H1 (cell line): Measurements from ENCODE around the gene ZNF613. TPM values are rescaled to one million over a fixed set of nuclear protein-coding genes. Genes with fewer than 3 reads are reported as not detected.

Source experiments
- CTCF ChIA-PET: fragments of 300-600 bp; sonication (Branson Sonifier 250); formaldehyde crosslinking; loops from one replicate; lab custom pipeline; 2021; ENCODE audit not compliant: partially characterized antibody; lab: Charles Lee
- POLR2A ChIA-PET: fragments of 300-600 bp; sonication (Branson Sonifier 250); formaldehyde crosslinking; loops from one replicate; lab custom pipeline; 2021; ENCODE audit warnings: inconsistent platforms; ENCODE audit not compliant: partially characterized antibody; lab: Charles Lee
- DNase-seq, 2 experiments: peaks; one replicate each; pipeline versions ENCODE4 v3.0.0 to v3.0.0-alpha.2; 2010 to 2022; ENCODE audit warnings: low spot score in 2 of 2, low read depth in 1 of 2, mixed read lengths in 1 of 2
- FAIRE-seq: peaks from 2 replicates; lab custom pipeline; 2011; peaks lifted over from hg19 to GRCh38; lab: Jason Lieb, UNC
- H2AFZ ChIP-seq: 2 replicates; pipeline ENCODE4 v1.8.1; 2012; ENCODE audit warnings: low read length, inconsistent platforms
- H2AK5ac ChIP-seq: 2 replicates; pipeline ENCODE4 v1.6.1; 2013; ENCODE audit warnings: low read depth, low read length
- H2BK120ac ChIP-seq: replicated peaks from 2 replicates; pipeline ENCODE3; 2013; ENCODE audit warnings: low read depth, low read length, inconsistent platforms
- H2BK12ac ChIP-seq: 2 replicates; pipeline ENCODE4 v1.6.1; 2013; ENCODE audit warnings: low read depth, low read length
- H2BK15ac ChIP-seq: 2 replicates; pipeline ENCODE4 v1.6.1; 2013; ENCODE audit warnings: low read length
- H2BK20ac ChIP-seq: 2 replicates; pipeline ENCODE4 v1.6.1; 2013; ENCODE audit warnings: low read length
- H2BK5ac ChIP-seq: 2 replicates; pipeline ENCODE4 v1.6.1; 2013; ENCODE audit warnings: low read depth, low read length
- H3K14ac ChIP-seq: 2 replicates; pipeline ENCODE4 v1.6.1; 2013; ENCODE audit warnings: inconsistent platforms; ENCODE audit not compliant: insufficient read length
- H3K18ac ChIP-seq: 2 replicates; pipeline ENCODE4 v1.6.1; 2013; ENCODE audit warnings: low read length; ENCODE audit errors: extremely low read depth
- H3K23ac ChIP-seq: 2 replicates; pipeline ENCODE4 v1.6.1; 2013; ENCODE audit warnings: inconsistent platforms; ENCODE audit not compliant: insufficient read length
- H3K23me2 ChIP-seq: 2 replicates; pipeline ENCODE4 v1.6.1; 2013; ENCODE audit warnings: low read depth, low read length
- H3K27ac ChIP-seq: 2 replicates; pipeline ENCODE4 v1.6.1; 2011; ENCODE audit warnings: low read depth, low read length, inconsistent platforms
- H3K27me3 ChIP-seq, 4 experiments: replicated peaks in 1 of 4; 1 replicate in 1 of 4; 2 replicates in 3 of 4; pipeline versions ENCODE4 v1.6.1 to v1.8.1; 2011 to 2013; ENCODE audit warnings: low read length in 3 of 4, mild to moderate bottlenecking in 3 of 4, inconsistent platforms in 2 of 4, mixed read lengths in 2 of 4, moderate library complexity in 1 of 4; ENCODE audit not compliant: control insufficient read depth in 3 of 4, insufficient read depth in 3 of 4; ENCODE audit errors: extremely low read depth in 1 of 4
- H3K36me3 ChIP-seq, 4 experiments: 2 replicates each; pipeline versions ENCODE4 v1.6.1 to v1.8.1; 2011 to 2013; ENCODE audit warnings: mild to moderate bottlenecking in 4 of 4, low read length in 3 of 4, moderate library complexity in 2 of 4, control low read depth in 1 of 4, inconsistent platforms in 1 of 4; ENCODE audit not compliant: insufficient read depth in 4 of 4, control insufficient read depth in 2 of 4
- H3K4ac ChIP-seq: replicated peaks from 2 replicates; pipeline ENCODE3; 2013; ENCODE audit warnings: low read length, low read depth, mixed read lengths, inconsistent platforms; ENCODE audit not compliant: insufficient read length
- H3K4me1 ChIP-seq, 4 experiments: replicated peaks in 1 of 4; 1 replicate in 1 of 4; 2 replicates in 3 of 4; pipeline versions ENCODE4 v1.6.1 to v1.8.1; 2011 to 2013; ENCODE audit warnings: low read length in 3 of 4, inconsistent platforms in 2 of 4, mixed read lengths in 1 of 4; ENCODE audit not compliant: insufficient read depth in 4 of 4, control insufficient read depth in 3 of 4
- H3K4me2 ChIP-seq, 2 experiments: 2 replicates each; pipeline versions ENCODE4 v1.6.1 to v1.8.1; 2011 to 2013; ENCODE audit warnings: low read depth in 2 of 2, low read length in 2 of 2, control low read depth in 1 of 2, inconsistent platforms in 1 of 2, mild to moderate bottlenecking in 1 of 2; ENCODE audit not compliant: insufficient read depth in 1 of 2
- H3K4me3 ChIP-seq, 4 experiments: fragments of 200-600, 300-600 bp in 1 of 4; sonication (generic), shearing (Covaris generic), sonication (Bioruptor Twin) in 1 of 4; 2 replicates each; pipeline versions ENCODE4 v1.5.1 to v1.8.1; 2011 to 2016; ENCODE audit warnings: low read length in 4 of 4, low read depth in 3 of 4, control low read depth in 2 of 4, inconsistent platforms in 2 of 4, mild to moderate bottlenecking in 2 of 4, mixed read lengths in 1 of 4, moderate library complexity in 1 of 4; ENCODE audit not compliant: insufficient read depth in 2 of 4; ENCODE audit errors: extremely low read depth in 1 of 4
- H3K56ac ChIP-seq: replicated peaks from 2 replicates; pipeline ENCODE3; 2013; ENCODE audit warnings: low read depth, mild to moderate bottlenecking, mixed read lengths, low read length, inconsistent platforms; ENCODE audit not compliant: insufficient read length
- H3K79me1 ChIP-seq: 2 replicates; pipeline ENCODE4 v1.6.1; 2013; ENCODE audit warnings: low read depth, low read length, control low read depth
- H3K79me2 ChIP-seq, 2 experiments: 2 replicates each; pipeline versions ENCODE4 v1.6.1 to v1.8.1; 2012 to 2013; ENCODE audit warnings: low read length in 2 of 2, mild to moderate bottlenecking in 2 of 2, inconsistent platforms in 1 of 2; ENCODE audit not compliant: insufficient read depth in 2 of 2, control insufficient read depth in 1 of 2
- H3K9ac ChIP-seq, 4 experiments: replicated peaks in 1 of 4; 1 replicate in 1 of 4; 2 replicates in 3 of 4; pipeline versions ENCODE4 v1.6.1 to v1.8.1; 2011 to 2013; ENCODE audit warnings: low read depth in 3 of 4, low read length in 3 of 4, control low read depth in 2 of 4, mild to moderate bottlenecking in 2 of 4, moderate library complexity in 2 of 4, inconsistent platforms in 1 of 4; ENCODE audit errors: extremely low read depth in 1 of 4
- H3K9me3 ChIP-seq, 2 experiments: 2 replicates each; pipeline versions ENCODE4 v1.6.1 to v1.8.1; 2012 to 2013; ENCODE audit warnings: mild to moderate bottlenecking in 2 of 2, moderate library complexity in 2 of 2, control low read depth in 1 of 2, inconsistent platforms in 1 of 2, low read depth in 1 of 2, low read length in 1 of 2, mixed read lengths in 1 of 2; ENCODE audit not compliant: insufficient read depth in 2 of 2
- H4K20me1 ChIP-seq, 2 experiments: replicated peaks in 1 of 2; 2 replicates each; pipeline versions ENCODE3 to v1.8.1; 2011 to 2013; ENCODE audit warnings: inconsistent platforms in 2 of 2, low read length in 2 of 2, mild to moderate bottlenecking in 1 of 2; ENCODE audit not compliant: insufficient read depth in 2 of 2, control insufficient read depth in 1 of 2
- H4K5ac ChIP-seq: 2 replicates; pipeline ENCODE4 v1.6.1; 2013; ENCODE audit warnings: low read length, low read depth, mixed read lengths, inconsistent platforms; ENCODE audit not compliant: insufficient read length
- H4K8ac ChIP-seq: 2 replicates; pipeline ENCODE4 v1.8.0; 2013; ENCODE audit warnings: mild to moderate bottlenecking, moderate library complexity, low read length, inconsistent platforms; ENCODE audit not compliant: insufficient read depth; ENCODE audit errors: extremely low read depth
- H4K91ac ChIP-seq: replicated peaks from 2 replicates; pipeline ENCODE3; 2013; ENCODE audit warnings: low read length, mixed read lengths, inconsistent platforms; ENCODE audit not compliant: insufficient read length
- BCL11A ChIP-seq, 2 experiments: IDR thresholded peaks; one replicate each; pipeline ENCODE4 v1.6.1; 2011; ENCODE audit warnings: low read depth in 2 of 2, low read length in 2 of 2, mild to moderate bottlenecking in 2 of 2
- CBX5 ChIP-seq: fragments of 300-800, 300-1000 bp; sonication (generic); IDR thresholded peaks from 2 replicates; pipeline ENCODE4 v1.7.1; 2016; ENCODE audit warnings: antibody characterized with exemption, low read length, low read depth
- JUN ChIP-seq: IDR thresholded peaks from 2 replicates; pipeline ENCODE4 v1.6.1; 2011; ENCODE audit warnings: low read depth, mild to moderate bottlenecking, improper control_type of control experiment, low read length
- POLR2AphosphoS5 ChIP-seq: IDR thresholded peaks from 2 replicates; pipeline ENCODE4 v1.6.1; 2011; ENCODE audit warnings: low read depth, low read length
- RAD21 ChIP-seq, 2 experiments: IDR thresholded peaks in 1 of 2; conservative IDR thresholded peaks in 1 of 2; 2 replicates each; pipeline ENCODE4 v1.6.1; 2011; ENCODE audit warnings: low read depth in 2 of 2, low read length in 2 of 2, improper control_type of control experiment in 1 of 2, inconsistent platforms in 1 of 2, mild to moderate bottlenecking in 1 of 2, moderate library complexity in 1 of 2
- SIX5 ChIP-seq: IDR thresholded peaks from 2 replicates; pipeline ENCODE4 v1.6.1; 2011; ENCODE audit warnings: mild to moderate bottlenecking, low read depth, low read length
- TAF1 ChIP-seq: IDR thresholded peaks from 2 replicates; pipeline ENCODE4 v1.6.1; 2011; ENCODE audit warnings: mild to moderate bottlenecking, low read depth, low read length
- WGBS, 2 experiments: shearing (Covaris generic) in 1 of 2; methylation state at CpG; one replicate each; pipeline versions ENCODE4 v1.1.6 to v1.1.7; 2013 to 2015; ENCODE audit warnings: low lambda C conversion rate in 2 of 2, mixed read lengths in 2 of 2, inconsistent platforms in 1 of 2, low coverage in 1 of 2, missing lambda C conversion rate in 1 of 2; ENCODE audit not compliant: insufficient replicate concordance in 2 of 2, insufficient coverage in 1 of 2, insufficient read length in 1 of 2; ENCODE audit errors: extremely low coverage in 1 of 2, missing lambda C conversion rate in 1 of 2; 5-methylcytosine and 5-hydroxymethylcytosine counted together
- polyA plus RNA-seq, 7 experiments: library from polyadenylated mRNA; depleted of rRNA in 3 of 7; stranded (reverse) in 5 of 7; unstranded in 2 of 7; fragments of >200 nt in 5 of 7; fragments of 200-250 nt in 2 of 7; gene quantifications; 1 replicate in 5 of 7; 2 replicates in 1 of 7; 4 replicates in 1 of 7; pipeline versions ENCODE4 v1.2.1 to v1.2.3, GENCODE V29; 2011 to 2013; ENCODE audit warnings: missing spikeins in 2 of 7, mixed read lengths in 2 of 7
- total RNA-seq: library from RNA; stranded (reverse); fragmentation: NEBNext Ultra II Directional; extraction: Animal tissue kit (Norgen Biotek cat#: 25700); gene quantifications from 2 replicates; pipeline ENCODE4 v1.2.1, GENCODE V29; 2021
- TF ChIP-seq, protein P1 (sequence below): IDR thresholded peaks from 2 replicates; pipeline ENCODE4 v1.6.1; 2012; ENCODE audit warnings: low read length, inconsistent platforms
- TF ChIP-seq, protein P2 (sequence below), 3 experiments: IDR thresholded peaks; 1 replicate in 2 of 3; 2 replicates in 1 of 3; pipeline versions ENCODE4 v1.5.1 to v1.6.1; 2011; ENCODE audit warnings: low read length in 3 of 3, mild to moderate bottlenecking in 3 of 3, inconsistent platforms in 2 of 3, low read depth in 1 of 3, moderate library complexity in 1 of 3; ENCODE audit not compliant: insufficient read depth in 1 of 3; ENCODE audit errors: control extremely low read depth in 1 of 3

ZNF613 gene
- total and polyA plus RNA-seq, 2 of the 8 experiments (the other 6 are each of a cell fraction or from before 2014, with no cell fraction given) = 4.7 to 14.2 TPM

DNA sequence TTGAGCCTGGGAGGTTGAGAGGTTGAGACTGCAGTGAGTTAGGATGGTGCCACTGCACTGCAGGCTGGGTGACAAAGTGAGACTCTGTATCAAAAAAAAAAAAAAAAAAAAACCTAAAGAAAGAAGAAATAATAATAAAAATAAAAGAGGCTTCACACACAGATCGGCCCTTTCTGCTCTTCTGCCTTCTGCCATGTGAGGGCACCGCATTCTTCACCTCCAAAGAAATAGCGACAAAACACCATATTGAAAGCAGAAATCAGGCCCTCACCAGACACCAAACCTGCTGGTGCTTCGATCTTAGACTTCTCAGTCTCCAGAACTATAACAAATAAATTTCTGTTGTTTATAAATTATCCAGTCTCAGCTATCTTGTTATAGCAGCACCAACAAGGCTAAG lies 25.4 kb upstream of the ZNF613 start:
- peak overlapping the region; percentile 67 to 94; a peak in 2 of 4 replicates for H3K4me2 ChIP-seq
- WGBS, 2 experiments = 86% methylated on average over 4 of the region's 4 CpGs; no CpG with 5 or more reads in 1 of the 2 experiments
- peaks cover 36 to 64% (median 54%) of the 10 kb centered on the region in 4 experiments for H3K36me3 ChIP-seq
- peaks cover 51% of the 10 kb centered on the region in 2 experiments for H3K9me3 ChIP-seq
- H2AFZ ChIP-seq = no peak overlapping the region
- no peak overlapping the region for H3K9ac ChIP-seq
- no peak overlapping the region for H2BK15ac ChIP-seq
- H3K23me2 ChIP-seq = no peaks in the 10 kb centered on the region
- H2BK20ac ChIP-seq = no peak overlapping the region
- H2BK120ac ChIP-seq = no peak overlapping the region
- peaks cover 6% of the 10 kb centered on the region for H3K79me1 ChIP-seq
- H3K56ac ChIP-seq = no peak overlapping the region
- FAIRE-seq = no peak
- H3K27me3 ChIP-seq = no peaks in the 10 kb centered on the region
- no peak overlapping the region for H4K8ac ChIP-seq
- H2BK5ac ChIP-seq = no peak overlapping the region
- H3K27ac ChIP-seq = no peak overlapping the region
- no peak for DNase-seq
- H3K14ac ChIP-seq = no peak overlapping the region
- H3K4ac ChIP-seq = no peak overlapping the region
- no peak overlapping the region for H3K23ac ChIP-seq
- H4K5ac ChIP-seq = no peak overlapping the region
- no peak overlapping the region for H2AK5ac ChIP-seq
- H3K79me2 ChIP-seq = peaks cover 57 to 82% of the 10 kb centered on the region in 2 experiments
- H3K4me1 ChIP-seq = peaks cover 0 to 8% (median 5%) of the 10 kb centered on the region in 4 experiments; a peak in 5 of 7 replicates
- H3K18ac ChIP-seq = no peak overlapping the region
- peak overlapping the region in 2 of 4 experiments; percentile 93; a peak in 4 of 8 replicates for H3K4me3 ChIP-seq
- no peak overlapping the region for H2BK12ac ChIP-seq
- POLR2A ChIA-PET = interaction anchor here (0.6 to 4.0 kb wide), 20 partner anchors 8 to 1561 kb away, joined by 3 to 26 read pairs (median 4); no protein-coding TSS in a partner anchor
- H4K91ac ChIP-seq = no peak overlapping the region
- H4K20me1 ChIP-seq = peaks cover 2% of the 10 kb centered on the region in 2 experiments
- CTCF ChIA-PET = interaction anchor here (0.6 to 1.2 kb wide), 5 partner anchors 11 to 767 kb away, joined by 3 to 5 read pairs (median 3); no protein-coding TSS in a partner anchor
- TF ChIP-seq CBX5 = no peak
- no peak for TF ChIP-seq JUN
- no peak for TF ChIP-seq POLR2AphosphoS5
- TF ChIP-seq, protein P1, sequence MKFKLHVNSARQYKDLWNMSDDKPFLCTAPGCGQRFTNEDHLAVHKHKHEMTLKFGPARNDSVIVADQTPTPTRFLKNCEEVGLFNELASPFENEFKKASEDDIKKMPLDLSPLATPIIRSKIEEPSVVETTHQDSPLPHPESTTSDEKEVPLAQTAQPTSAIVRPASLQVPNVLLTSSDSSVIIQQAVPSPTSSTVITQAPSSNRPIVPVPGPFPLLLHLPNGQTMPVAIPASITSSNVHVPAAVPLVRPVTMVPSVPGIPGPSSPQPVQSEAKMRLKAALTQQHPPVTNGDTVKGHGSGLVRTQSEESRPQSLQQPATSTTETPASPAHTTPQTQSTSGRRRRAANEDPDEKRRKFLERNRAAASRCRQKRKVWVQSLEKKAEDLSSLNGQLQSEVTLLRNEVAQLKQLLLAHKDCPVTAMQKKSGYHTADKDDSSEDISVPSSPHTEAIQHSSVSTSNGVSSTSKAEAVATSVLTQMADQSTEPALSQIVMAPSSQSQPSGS = no peak
- TF ChIP-seq SIX5 = no peak
- peak; percentile 32 to 42; a peak in 3 of 4 replicates for TF ChIP-seq RAD21 (IDR thresholded peaks at IDR 0.05 in 1 of 2, conservative IDR thresholded peaks at IDR 0.05 in 1 of 2; ENCODE audit: low read depth in 2 of 2, low read length in 2 of 2)
- TF ChIP-seq, protein P2, sequence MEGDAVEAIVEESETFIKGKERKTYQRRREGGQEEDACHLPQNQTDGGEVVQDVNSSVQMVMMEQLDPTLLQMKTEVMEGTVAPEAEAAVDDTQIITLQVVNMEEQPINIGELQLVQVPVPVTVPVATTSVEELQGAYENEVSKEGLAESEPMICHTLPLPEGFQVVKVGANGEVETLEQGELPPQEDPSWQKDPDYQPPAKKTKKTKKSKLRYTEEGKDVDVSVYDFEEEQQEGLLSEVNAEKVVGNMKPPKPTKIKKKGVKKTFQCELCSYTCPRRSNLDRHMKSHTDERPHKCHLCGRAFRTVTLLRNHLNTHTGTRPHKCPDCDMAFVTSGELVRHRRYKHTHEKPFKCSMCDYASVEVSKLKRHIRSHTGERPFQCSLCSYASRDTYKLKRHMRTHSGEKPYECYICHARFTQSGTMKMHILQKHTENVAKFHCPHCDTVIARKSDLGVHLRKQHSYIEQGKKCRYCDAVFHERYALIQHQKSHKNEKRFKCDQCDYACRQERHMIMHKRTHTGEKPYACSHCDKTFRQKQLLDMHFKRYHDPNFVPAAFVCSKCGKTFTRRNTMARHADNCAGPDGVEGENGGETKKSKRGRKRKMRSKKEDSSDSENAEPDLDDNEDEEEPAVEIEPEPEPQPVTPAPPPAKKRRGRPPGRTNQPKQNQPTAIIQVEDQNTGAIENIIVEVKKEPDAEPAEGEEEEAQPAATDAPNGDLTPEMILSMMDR (IDR thresholded peaks at IDR 0.05; ENCODE audit: control extremely low read depth in 1 of 3, insufficient read depth in 1 of 3, low read depth in 1 of 3, low read length in 3 of 3) = peak in 1 of 3 experiments; percentile 11; a peak in 1 of 4 replicates
- no peak for TF ChIP-seq BCL11A (IDR thresholded peaks at IDR 0.05; ENCODE audit: low read depth in 2 of 2, low read length in 2 of 2)
- no peak for TF ChIP-seq TAF1
